ENCODE data around the gene GJC1.
A peak's percentile ranks its signal among the peaks of the same experiment; 100 is the strongest.

Gene GJC1

DNA sequence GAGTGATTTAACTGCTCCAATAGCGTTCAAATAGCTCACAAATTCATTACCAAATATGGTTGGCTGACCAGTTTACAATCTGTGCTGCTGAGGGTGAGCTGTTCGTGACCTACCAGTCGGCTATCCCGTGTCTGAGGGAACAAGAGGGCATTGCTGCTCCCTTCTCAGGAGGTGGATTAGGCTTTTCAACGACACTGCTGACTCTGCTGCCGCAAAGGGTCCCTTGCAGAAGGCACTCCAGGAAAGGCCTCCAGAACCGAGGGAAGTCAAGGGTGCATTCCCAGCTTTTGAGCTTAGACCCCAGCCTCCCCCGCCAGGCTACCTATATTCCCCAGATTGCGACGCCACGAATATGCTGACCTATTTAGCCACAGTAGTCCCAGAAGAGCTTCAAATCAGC lies 32.3 kb downstream of the GJC1 start:
- no peak for DNase-seq

DNA sequence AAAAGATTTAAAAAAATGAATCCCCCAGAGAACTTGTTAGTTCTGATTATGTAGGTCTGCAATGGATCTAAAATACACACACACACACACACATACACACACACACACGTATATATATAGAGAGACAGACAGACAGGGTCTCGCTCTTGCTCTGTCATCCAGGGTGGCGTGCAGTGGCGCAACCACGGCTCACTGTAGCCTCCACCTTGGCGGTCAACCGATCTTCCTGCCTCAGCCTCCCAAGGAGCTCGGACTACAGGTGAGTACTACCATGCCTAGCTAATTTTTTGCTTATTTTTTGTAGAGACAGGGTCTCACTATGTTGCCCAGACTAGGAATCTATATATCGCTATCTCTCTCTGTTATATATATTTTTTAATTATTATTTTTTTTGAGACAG lies 33.4 kb downstream of the GJC1 start:
- no peak for DNase-seq

DNA sequence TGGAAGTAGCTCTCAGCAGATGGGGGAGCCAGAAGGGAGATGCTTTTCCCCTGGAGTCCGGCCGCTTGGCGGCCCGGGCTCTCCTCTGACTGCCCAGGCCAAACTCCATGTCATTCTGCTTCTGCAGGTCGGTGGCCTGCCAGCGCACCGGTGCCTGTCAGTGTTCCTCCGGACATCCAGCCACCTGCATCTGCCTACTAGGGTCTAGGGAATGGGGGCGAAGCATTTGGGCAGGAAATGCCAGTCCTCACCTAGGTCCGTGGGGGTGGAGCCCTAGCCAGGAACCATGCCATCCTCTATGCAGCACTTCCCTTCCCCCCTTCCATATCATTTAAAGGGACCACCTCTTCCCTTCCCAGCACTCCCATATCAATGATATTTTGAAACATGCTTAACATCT lies 34.2 kb downstream of the GJC1 start:
- no peak for DNase-seq

DNA sequence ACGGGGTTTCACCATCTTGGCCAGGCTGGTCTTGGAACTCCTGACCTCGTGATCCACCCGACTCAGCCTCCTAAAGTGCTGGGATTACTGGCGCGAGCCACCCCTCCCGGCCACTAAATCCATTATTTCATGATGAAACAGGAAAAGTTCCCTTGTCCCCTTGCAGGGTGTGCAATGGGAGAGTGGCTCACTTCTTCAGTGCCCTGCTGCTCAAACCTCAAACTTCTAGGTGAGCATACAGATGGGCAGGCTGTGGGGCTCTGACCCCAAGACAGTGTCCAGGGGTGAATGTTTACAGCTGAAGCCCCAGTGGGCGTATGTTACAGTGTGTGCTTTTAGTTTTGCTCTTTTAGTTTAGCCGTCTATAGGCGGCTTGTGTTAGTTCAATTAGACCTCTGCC lies 34.7 kb downstream of the GJC1 start:
- DNase-seq, result no peak

DNA sequence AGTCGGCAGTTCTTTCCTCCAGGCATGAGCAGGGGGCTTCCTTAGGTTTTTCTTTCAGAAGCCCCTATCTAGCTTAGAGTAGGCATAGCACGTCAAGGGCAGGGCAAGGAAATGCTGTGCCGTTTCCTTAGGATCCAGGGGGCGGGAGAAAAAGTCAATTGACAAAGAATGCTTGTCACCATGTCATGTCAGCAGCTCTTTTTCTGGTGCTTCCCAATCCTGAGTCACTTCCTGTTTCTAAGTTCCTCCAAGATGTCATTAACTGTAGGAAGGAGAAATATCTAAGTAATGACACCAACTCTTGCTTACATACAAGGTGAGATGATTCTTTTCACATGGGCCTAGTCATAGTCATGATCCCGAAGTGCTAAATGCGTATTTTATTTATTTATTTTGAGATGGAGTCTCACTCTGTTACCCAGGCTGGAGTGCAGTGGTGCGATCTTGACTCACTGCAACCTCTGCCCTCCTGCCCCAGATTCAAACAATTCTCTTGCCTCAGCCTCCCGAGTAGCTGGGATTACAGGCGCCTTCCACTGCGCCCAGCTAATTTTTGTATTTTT lies 35.2 kb downstream of the GJC1 start:
- DNase-seq, result no peak

DNA sequence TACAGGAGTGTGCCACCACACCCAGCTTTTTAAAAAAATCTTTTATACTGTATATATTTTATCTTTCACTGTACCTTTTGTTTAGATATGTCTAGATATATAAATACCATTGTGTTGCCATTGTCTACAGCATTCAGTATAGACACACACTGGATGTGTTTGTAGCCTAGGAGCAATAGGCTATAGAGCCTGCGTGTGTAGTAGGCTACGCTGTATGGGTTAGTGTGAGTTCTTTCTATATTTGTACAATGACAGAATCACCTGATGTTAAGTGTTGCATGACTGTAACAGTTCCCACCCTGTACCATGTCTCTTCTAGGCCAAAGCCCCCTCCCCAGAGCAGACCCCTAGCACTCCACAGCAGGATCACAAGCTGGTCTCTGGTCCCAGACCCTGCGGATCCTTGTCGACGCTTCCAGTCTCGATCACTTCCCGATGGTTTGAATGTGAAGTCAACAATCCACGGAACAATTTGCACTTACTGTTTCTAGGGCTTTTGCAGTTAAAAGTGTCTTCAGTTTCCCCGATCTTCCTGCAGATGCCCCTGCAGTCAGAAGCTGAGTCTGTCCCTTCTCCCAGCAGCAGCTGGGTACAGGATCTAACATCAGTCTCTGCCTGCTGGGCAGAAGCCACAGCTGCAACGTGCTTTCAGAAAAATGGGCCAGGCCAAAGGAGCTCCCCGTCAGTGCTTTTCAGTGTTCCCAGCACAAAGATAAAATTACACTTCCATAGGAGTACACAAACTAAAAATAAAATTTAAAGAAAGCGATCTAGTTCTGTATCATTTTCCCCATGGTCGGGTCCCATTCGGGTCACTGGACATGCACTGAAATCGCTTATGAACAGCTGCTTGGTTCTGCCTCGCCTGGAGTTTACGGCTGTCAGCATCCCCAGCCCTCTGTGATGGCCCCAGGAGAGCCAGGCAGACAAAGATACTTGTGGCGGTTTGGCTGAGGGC lies 35.9 kb downstream of the GJC1 start:
- no peak for DNase-seq

DNA sequence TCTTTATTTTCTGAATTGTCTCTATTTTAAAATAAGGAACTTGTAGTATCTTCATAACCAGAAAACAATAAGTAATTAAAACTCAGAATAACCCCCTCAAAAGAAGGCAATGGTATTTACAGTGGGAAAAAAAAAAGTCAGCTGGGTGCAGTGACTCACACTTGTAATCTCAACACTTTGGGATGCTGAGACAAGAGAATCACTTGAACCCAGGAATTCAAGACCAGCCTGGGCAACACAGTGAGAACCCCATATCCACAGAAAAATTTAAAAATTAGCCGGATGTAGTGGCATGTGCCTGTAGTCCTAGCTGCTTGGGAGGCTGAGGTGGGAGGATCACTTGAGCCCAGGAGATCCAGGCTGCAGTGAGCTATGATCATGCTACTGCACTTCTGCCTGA lies 37.8 kb downstream of the GJC1 start:
- no peak for DNase-seq

DNA sequence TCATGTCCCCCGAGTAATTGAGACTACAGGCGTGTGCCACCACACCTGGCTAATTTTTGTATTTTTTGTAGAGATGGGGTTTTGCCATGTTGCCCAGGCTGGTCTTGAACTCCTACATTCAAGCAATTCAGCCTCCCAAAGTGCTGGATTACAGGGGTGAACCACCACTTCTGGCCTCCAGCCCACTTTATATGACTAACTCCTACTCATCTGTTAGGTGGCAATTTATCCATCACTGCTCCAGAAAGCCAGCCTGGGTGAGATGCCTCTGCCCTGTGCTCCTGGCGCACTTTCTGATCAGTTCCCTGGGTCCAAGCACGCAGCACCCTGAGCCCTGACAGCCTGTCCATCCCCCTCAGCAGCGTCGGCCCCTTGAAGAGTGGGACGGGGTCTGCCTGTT lies 41.9 kb downstream of the GJC1 start:
- DNase-seq, result no peak

DNA sequence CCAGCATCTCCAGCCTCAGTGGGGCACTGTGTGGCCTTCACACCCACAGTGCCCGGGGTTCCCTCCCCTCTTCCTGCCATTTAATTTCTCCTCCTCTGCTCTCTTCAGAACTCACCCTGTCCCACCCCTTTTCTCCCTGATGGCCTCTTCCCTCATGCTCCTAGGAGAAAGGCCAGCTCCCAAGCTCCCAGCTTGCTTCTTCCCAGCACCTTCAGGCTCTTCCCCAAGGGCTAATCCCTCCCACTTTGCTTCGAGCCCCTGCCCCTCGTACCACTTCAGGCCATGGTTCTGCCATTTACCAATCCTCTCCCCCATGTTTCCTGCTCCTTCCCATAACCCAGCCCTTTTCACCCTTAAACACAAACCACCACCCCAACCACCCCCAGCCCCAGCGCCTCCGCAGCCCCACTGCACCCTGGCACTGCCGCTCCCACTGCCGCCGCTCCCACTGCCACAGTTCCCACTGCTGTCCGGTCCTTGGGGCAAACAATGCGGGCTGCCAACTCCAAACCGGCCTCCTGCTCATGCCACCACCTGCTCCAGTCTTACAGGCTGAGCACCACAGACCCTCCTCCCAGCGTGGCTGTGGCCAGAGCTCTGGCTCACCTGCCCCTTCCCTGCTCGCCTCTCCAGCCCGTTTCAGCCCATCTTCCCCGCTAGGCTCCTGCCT lies 42.7 kb downstream of the GJC1 start:
- no peak for DNase-seq

DNA sequence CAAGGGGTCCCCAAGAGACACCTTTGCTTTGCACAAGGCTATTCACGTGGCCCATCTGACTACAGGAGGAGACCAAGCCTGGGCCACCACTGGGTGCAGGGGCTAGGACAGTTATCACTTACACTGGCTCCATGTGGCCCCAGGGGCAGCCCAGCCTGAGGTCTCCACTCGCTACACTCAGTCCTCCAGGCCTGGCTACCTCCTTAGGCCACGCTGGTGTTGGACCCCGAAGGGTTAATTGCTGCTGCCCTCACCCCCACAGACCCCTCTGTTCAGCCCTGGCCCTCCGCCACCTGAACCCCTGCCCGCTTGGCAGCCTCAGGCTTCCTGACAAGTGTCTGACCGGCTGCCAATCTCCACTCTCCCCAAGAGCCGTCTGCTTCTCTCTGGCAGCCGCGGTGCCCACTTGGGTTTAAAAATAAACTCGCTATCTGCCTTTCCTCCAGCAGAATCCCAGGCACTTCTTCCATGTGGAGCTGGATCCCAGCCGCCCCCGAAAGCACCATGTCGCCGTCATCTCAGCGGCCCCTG lies 43.5 kb downstream of the GJC1 start:
- no peak for DNase-seq

DNA sequence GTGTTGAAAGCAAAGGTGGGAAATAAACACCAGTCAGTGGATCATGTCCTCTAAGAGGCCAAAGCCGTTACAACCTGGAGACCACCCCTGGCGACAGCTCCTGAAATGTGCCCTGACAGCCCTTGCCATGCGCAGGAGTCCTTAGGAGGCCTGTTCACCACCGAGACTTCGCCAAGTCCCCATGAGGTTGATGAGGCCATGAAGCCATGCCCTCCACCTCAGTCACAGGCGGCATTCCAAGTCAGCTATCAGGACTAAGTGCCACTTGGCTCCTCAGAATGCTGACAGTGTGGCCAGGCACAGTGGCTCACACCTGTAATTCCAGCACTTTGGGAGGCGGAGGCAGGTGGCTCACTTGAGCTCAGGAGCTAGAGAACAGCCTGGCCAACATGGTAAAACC lies 44.2 kb downstream of the GJC1 start:
- no peak for DNase-seq

DNA sequence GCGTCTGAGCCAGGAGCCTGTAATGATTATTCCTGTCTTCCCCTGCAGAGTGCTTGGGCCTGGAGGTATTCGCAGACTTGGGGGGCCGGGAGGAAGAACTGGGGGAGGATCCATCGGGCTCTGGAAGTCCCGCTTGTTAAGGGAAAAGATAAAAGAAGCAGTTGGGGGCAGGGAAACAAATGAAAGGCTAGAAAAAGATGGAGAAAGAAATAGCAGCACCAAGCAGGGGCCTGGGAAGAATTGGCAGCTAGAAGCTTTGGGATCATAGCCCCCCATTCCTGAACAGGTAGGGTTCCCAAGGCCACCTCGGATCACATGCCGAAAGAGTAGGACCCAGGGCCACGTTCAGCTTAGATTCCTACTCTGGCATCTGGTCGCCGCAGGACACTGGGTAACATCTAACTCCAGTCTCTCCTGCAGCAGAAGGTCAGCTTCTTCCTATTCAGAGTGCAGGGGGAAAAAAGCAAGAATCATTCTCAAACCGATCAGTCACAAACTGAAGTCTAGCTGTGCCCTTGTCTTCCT lies 47.7 kb downstream of the GJC1 start:
- no peak for DNase-seq

DNA sequence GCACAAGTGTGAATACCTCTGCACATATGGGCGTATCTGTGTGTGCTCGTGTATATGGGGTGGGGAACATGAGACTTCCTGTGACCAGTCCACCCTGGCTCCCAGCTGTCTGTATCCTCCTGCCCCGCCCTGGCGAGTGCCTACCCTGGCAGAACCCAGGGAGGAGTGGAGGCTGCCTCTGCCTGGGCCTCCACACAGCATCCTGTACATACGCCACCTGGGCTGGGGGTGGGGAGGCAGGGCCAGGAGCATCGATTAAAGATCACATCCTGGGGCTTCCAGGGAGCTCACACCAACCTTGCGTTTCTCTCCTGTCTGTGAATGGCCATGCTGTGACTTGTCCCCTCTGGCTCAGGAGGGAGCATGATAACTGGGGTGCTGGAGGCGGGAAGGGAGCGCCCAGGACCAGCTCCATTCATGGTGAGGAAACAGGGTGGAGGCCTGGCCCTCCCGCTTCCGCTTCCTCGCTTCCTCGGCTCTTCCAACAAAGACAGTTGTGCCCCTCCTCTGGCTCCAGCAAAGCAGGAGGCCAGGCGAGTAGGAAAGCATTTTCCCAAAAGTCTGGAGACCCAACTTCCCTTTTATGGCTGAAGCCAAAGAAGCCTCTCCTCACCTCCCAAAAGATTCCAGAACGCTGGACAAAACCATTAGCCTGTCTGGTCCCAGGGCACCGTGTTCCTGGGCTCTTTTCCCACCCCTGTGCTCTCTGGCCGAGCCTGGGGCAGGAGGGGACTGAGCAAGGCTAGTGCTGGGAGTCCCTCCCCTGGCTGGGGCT lies 48.3 kb downstream of the GJC1 start:
- DNase-seq, result no peak

DNA sequence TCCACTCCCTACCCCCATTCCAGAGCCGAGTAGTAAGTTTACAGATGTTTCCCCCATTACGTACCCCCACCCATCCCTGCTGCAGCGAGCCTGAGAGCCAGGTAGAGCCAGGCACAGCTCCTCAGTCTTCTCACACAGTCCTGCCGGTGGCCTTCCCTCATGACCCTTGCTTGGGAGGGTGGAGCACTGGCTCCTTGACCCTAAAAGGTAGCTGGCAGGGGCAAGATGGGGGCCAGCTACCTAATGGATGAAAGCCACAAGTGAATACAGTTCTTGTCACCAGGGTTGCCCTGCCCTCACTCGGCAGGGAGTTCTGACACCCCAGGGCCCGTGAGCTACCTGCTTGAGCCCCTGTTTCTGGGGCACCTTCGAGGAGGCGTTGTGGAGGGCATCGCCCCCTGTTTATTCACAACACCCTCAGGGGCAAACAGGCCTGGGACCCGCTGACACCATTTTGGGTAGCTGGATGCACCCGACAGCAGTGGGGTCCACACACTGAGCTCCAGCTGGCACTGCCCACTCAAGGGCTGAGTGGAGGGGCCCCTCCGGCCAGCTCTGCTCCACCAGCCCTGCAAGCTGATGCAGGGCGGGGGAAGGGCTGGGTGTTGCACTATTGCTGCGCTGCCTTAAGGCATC lies 49.1 kb downstream of the GJC1 start:
- no peak for DNase-seq

DNA sequence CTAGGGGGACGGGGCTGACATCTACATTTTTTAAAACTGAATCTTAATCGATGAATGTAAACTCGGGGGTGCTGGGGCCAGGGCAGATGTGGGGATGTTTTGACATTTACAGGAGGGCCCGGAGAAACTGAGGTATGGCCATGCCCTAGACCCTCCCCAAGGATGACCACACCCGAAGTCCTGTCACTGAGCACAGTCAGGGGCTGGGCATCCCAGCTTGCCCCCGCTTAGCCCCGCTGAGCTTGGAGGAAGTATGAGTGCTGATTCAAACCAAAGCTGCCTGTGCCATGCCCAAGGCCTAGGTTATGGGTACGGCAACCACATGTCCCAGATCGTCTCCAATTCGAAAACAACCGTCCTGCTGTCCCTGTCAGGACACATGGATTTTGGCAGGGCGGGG lies 49.9 kb downstream of the GJC1 start:
- no peak for DNase-seq

DNA sequence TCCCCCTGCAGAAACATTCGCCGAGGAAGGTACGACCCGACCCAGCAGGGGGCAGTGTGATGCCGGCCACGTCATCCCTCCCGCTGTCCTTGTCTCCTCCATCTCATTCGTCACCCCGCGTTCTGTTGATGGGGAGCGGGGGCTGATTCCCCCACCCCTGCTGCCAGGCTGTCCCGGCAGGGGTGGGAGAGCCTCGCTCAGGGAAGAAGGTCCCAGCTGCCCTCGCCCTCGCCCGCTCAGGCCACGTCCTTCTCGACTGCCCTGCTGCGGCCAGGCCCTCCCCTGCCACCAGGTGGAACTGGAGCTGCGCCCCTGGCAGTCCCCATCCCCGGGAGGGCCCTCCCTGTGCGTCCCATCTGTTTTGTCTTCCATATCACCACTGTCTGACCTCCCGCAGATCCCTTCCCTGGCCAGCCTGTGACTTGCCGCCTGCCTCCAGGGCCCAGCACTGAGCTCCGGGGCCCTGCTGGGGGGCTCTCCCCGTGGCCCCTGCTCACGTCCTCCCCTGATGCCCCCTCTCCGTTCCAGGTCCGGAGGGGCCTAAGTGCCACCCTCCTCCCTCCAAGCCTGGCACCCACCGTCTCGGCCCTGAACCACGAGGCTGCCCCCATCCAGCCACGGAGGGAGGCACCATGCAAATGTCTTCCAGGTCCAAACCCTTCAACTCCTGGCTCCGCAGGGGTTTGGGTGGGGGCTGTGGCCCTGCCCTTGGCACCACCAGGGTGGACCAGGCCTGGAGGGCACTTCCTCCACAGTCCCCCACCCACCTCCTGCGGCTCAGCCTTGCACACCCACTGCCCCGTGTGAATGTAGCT lies 50.7 kb downstream of the GJC1 start:
- peak; percentile 42 to 50 for DNase-seq

DNA sequence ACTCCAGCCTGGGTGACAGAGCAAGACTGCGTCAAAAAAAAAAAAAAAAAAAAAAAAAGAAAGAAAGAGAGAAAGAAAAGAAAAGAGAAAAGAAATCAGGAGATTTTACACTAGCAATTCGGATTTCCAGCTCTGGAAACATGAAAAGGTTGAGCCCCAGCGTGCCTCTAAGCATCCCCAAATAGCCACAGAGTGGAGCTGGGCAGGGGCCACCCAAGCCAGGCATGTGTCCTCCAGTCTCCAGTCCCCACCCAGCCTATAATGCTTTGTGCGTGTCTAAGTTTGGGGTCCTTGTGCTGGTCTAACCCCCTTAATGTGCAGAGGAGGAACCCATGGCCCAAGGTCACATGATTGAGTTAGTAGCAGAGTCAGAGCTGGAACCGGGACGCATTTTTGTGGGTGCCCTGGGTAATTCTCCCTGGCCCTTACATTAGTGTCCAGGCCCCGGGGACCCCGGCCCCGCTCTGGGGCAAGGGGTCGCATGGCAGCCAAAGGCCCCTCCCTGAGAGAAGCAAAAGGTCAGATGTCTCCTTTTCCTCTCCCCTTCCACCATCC lies 51.4 kb downstream of the GJC1 start:
- no peak for DNase-seq

DNA sequence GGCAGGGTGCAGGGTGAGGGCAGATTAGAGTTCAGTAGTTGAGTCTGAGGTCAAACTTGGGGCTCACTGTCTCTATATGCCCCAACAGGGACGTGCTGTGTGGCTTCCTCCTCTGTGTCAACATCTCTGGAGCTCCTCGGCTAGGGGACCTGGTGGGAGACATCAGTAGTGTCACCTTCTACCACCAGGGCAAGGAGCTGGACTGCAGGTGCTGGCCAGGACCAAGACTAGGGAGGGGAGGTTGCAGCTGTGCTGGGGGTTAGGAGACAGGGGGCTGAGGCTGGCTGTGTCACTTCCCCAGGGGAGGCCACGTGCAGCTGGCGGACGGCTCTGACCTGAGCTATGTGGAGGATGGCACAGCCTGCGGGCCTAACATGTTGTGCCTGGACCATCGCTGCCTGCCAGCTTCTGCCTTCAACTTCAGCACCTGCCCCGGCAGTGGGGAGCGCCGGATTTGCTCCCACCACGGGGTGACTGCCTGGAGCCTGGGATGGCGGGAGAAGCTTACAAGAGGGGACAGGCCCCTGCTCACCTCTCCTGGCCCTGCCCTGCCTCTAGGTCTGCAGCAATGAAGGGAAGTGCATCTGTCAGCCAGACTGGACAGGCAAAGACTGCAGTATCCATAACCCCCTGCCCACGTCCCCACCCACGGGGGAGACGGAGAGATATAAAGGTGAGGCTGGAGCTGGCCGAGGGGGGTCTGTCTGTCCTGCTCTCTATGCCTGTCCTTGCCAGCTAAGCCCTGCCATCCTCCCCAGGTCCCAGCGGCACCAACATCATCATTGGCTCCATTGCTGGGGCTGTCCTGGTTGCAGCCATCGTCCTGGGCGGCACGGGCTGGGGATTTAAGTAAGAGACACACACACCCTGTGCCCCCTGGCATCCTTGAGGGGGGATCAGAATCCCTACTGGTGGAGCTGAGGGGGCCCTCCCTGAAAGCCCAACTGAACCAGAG lies 52.4 kb downstream of the GJC1 start:
- no peak for DNase-seq

DNA sequence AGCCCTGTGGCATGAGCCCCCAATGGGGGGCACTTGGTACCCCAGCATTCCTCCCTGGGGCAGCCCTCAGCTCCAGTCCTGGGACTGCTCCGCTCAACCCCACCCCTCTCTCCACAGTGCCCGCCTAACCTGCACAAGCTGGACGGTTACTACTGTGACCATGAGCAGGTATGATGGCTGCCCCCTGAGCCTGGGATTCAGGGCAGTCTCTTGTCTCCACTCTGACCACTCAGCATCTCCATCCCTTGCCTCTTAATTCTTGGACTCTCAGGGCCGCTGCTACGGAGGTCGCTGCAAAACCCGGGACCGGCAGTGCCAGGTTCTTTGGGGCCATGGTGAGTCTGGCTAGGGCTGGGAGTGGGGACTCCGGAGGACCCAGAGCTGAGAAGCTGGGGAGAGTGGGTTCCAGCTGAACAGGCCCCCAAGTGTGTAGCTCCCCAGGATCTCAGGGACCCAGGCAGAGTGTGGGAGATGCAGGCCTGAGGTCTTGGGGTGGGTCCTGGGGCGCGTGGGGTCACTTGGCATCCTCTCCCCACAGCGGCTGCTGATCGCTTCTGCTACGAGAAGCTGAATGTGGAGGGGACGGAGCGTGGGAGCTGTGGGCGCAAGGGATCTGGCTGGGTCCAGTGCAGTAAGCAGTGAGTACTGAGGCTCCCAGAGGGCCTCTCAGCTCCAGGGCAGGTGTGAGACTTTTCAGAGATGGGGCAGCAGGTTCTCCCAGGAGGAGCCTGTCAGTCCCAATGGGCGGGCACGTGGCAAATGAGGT lies 53.3 kb downstream of the GJC1 start:
- no peak for DNase-seq

Measured in NCI-H187 (cell line).